SK-N-SH treated with all-trans-retinoic acid at 6 μM for 48 hours (cell line): ENCODE results near the gene KNSTRN.

Experiments used
- ISL1 ChIP-seq: fragments of 250-450 bp; sonication (Bioruptor Pico); IDR thresholded peaks from 2 replicates; pipeline ENCODE4 v2.1.2; 2022; ENCODE audit warnings: mild to moderate bottlenecking, moderate library complexity
- RARB ChIP-seq: fragments of 250-450 bp; sonication (Bioruptor Pico); IDR thresholded peaks from 2 replicates; pipeline ENCODE4 v1.8.0; 2021; ENCODE audit warnings: mild to moderate bottlenecking, moderate library complexity
- ZC3H10 ChIP-seq: fragments of 250-450 bp; sonication (Bioruptor Pico); IDR thresholded peaks from 2 replicates; pipeline ENCODE4 v1.5.1; 2021; ENCODE audit warnings: mild to moderate bottlenecking, moderate library complexity
- TF ChIP-seq, protein P1 (sequence below): fragments of 250-450 bp; sonication (Bioruptor Pico); IDR thresholded peaks from 2 replicates; pipeline ENCODE4 v1.5.0; 2020; ENCODE audit warnings: mild to moderate bottlenecking, moderate library complexity

DNA sequence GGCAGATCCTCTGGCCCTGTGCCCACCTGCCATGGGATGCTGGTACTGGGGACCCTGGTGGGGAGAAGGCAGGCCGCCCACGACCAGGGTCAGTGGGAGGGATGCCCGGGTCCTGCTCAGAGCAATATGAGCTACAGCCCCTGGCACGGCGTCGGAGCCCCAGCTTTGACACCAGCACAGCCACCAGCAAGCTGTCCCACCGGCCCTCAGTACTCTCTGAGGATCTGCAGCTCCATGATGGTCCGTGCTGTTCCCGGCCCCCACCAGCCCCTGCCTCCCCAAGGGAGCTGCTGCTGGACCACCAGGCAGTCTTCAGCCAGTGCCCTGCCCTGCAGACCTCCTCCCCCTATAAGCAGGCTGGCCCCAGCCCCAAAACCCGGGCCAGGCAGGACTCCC is 13.0 kb upstream of the KNSTRN start:
- TF ChIP-seq RARB (CRISPR knock-in tag) (no peak), ISL1 (CRISPR knock-in tag) (no peak), ZC3H10 (CRISPR knock-in tag) (no peak)
- TF ChIP-seq, protein P1, sequence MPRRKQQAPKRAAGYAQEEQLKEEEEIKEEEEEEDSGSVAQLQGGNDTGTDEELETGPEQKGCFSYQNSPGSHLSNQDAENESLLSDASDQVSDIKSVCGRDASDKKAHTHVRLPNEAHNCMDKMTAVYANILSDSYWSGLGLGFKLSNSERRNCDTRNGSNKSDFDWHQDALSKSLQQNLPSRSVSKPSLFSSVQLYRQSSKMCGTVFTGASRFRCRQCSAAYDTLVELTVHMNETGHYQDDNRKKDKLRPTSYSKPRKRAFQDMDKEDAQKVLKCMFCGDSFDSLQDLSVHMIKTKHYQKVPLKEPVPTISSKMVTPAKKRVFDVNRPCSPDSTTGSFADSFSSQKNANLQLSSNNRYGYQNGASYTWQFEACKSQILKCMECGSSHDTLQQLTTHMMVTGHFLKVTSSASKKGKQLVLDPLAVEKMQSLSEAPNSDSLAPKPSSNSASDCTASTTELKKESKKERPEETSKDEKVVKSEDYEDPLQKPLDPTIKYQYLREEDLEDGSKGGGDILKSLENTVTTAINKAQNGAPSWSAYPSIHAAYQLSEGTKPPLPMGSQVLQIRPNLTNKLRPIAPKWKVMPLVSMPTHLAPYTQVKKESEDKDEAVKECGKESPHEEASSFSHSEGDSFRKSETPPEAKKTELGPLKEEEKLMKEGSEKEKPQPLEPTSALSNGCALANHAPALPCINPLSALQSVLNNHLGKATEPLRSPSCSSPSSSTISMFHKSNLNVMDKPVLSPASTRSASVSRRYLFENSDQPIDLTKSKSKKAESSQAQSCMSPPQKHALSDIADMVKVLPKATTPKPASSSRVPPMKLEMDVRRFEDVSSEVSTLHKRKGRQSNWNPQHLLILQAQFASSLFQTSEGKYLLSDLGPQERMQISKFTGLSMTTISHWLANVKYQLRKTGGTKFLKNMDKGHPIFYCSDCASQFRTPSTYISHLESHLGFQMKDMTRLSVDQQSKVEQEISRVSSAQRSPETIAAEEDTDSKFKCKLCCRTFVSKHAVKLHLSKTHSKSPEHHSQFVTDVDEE, result no peak
